HL-60 (cell line): ENCODE measurements around the gene NEURL2.

Source experiments
- DNase-seq, 2 experiments: peaks; one replicate each; pipeline ENCODE4 v3.0.0-alpha.2; 2010 to 2020; ENCODE audit warnings: low read depth in 1 of 2, low spot score in 1 of 2
- H3K27ac ChIP-seq: fragments of 250-450 bp; sonication (Bioruptor Pico); replicated peaks from 2 replicates; pipeline ENCODE4 v1.5.1; 2020; ENCODE audit warnings: mild to moderate bottlenecking, moderate library complexity
- H3K27me3 ChIP-seq: fragments of 250-450 bp; sonication (Bioruptor Pico); 2 replicates; pipeline ENCODE4 v1.5.1; 2021; ENCODE audit warnings: mild to moderate bottlenecking, moderate library complexity; ENCODE audit not compliant: insufficient read depth, poor library complexity, severe bottlenecking
- H3K4me3 ChIP-seq: replicated peaks from 2 replicates; pipeline ENCODE4 v1.5.1; 2011; ENCODE audit warnings: mild to moderate bottlenecking, control low read depth, low read length; ENCODE audit not compliant: insufficient read depth
- CTCF ChIP-seq: IDR thresholded peaks from one replicate; pipeline ENCODE4 v1.5.1; 2011; ENCODE audit warnings: low read length, control low read depth, inconsistent platforms; ENCODE audit not compliant: insufficient read depth
- GABPA ChIP-seq: IDR thresholded peaks from 2 replicates; pipeline ENCODE4 v1.6.1; 2012; ENCODE audit warnings: low read depth
- POLR2AphosphoS5 ChIP-seq: IDR thresholded peaks from 2 replicates; pipeline ENCODE4 v1.6.1; 2012; ENCODE audit warnings: low read depth
- REST ChIP-seq: IDR thresholded peaks from 2 replicates; pipeline ENCODE4 v1.6.1; 2012; ENCODE audit warnings: low read depth; ENCODE audit not compliant: insufficient replicate concordance
- SPI1 ChIP-seq: IDR thresholded peaks from 2 replicates; pipeline ENCODE4 v1.6.1; 2012; ENCODE audit warnings: low read depth, mild to moderate bottlenecking, borderline replicate concordance

Gene NEURL2

GRCh38 chr20:45893831-45894230 is 2.8 kb upstream of the NEURL2 start:
- no peak overlapping the region for H3K4me3 ChIP-seq
- TF ChIP-seq GABPA (no peak), SPI1 (no peak), POLR2AphosphoS5 (no peak), REST (no peak), CTCF (no peak)
- H3K27ac ChIP-seq, result 0 out of 2 replicates have a peak overlapping the region, but pooled peaks have one; percentile 2
- H3K27me3 ChIP-seq, result no peaks in the 10 kb centered on the region
- no peak for DNase-seq

DNA sequence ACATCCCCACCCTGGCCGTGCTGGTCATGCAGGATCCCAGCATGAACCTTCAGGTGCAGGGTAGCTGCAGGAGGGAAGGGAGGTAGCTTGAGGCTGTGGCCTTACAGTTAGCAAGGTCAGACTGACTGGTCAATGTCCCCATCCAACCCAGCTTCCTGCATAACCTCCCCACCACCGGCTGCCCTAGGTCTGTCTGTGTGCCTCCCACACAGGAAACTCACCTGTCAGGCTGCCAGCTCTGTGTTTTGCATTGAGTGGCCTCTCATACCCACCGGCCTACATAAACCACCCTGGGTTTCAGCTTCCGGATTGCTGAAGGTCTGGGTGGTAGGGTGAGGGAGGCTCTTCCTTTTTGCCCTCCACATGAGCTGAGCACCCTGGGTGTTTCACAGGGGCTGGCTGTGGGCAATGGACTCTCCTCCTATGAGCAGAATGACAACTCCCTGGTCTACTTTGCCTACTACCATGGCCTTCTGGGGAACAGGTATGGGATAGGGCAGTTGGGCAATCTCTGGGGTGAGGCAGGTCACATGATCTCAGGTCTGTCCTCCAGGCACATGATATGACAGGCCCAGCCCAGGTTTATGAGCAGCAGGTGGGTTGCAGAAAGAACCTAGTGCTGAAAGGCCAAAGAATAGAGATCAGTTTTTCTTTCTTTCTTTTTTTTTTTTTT is 2.0 kb upstream of the NEURL2 start:
- peak in 1 of 2 experiments; percentile 45 for DNase-seq
- H3K27ac ChIP-seq, result peak overlapping the region; percentile 67
- peak overlapping the region; percentile 75 for H3K4me3 ChIP-seq
- TF ChIP-seq REST, result no peak
- TF ChIP-seq GABPA, result no peak
- no peak; the same call in 1 of the 2 replicates for TF ChIP-seq POLR2AphosphoS5
- no peak for TF ChIP-seq SPI1
- TF ChIP-seq CTCF, result no peak
- H3K27me3 ChIP-seq, result no peaks in the 10 kb centered on the region

DNA sequence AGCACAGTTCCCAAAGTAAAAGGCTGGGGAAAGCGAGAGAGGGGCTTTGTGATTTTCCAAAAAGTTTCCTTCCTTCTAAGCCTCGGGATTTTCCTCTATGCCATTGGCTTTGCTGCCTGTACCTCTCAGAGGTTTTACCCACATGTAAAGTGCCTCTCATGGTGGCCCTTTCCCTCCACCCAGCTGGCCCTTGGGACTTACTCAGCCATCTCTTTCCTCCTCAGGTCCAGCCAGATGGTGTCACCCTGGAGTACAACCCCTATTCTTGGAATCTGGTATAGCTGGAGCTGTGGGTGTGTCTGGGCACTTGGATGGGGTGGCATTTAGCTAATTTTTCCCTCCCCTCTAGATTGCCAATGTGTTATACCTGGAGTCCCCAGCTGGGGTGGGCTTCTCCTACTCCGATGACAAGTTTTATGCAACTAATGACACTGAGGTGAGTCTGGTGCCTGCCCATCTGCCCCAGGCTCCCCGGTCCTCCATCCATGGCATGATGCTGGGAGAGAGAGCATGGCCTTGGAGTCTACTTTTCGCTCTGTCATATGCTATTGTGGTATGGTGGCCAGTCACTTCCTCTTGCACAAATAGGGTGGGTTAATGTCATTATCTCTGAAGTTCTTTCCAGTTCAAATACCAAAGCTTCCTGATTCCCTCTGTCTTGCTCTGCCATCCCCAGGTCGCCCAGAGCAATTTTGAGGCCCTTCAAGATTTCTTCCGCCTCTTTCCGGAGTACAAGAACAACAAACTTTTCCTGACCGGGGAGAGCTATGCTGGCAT is 1.2 kb upstream of the NEURL2 start:
- DNase-seq, result peak in 1 of 2 experiments; percentile 46
- Histone ChIP-seq H3K27me3 (no peaks in the 10 kb centered on the region), H3K4me3 (peak overlapping the region; percentile 75), H3K27ac (peak overlapping the region; percentile 67)
- no peak for TF ChIP-seq GABPA
- TF ChIP-seq SPI1, result peak; percentile 72

- Histone ChIP-seq H3K27ac (peak overlapping the region; percentile 67), H3K27me3 (no peaks in the 10 kb centered on the region), H3K4me3 (peak overlapping the region; percentile 75)
- TF ChIP-seq REST (no peak), SPI1 (no peak), CTCF (no peak), POLR2AphosphoS5 (no peak), GABPA (no peak)
- DNase-seq, result peak in 1 of 2 experiments; percentile 22
Observed at GRCh38 chr20:45890077-45890984, 677 bp downstream of the NEURL2 start.
